H9 (cell line): Measurements from ENCODE around the gene GAPDH. TPM values are rescaled to one million over a fixed set of nuclear protein-coding genes. Genes with fewer than 3 reads are reported as not detected.

Experiments
- DNase-seq: peaks from one replicate; pipeline ENCODE4 v3.0.0-alpha.2; 2017
- H2AFZ ChIP-seq: one replicate; pipeline ENCODE4 v1.6.1; 2013; ENCODE audit warnings: mild to moderate bottlenecking, low read length, control low read depth, moderate library complexity
- H2AK5ac ChIP-seq: 2 replicates; pipeline ENCODE4 v1.6.1; 2013; ENCODE audit warnings: low read length, control low read depth, mixed read lengths; ENCODE audit not compliant: insufficient read length
- H2BK120ac ChIP-seq: one replicate; pipeline ENCODE4 v1.6.1; 2013; ENCODE audit warnings: low read depth, mild to moderate bottlenecking, low read length, control low read depth, inconsistent platforms; ENCODE audit not compliant: poor library complexity, severe bottlenecking
- H2BK12ac ChIP-seq: 2 replicates; pipeline ENCODE4 v1.6.1; 2013; ENCODE audit warnings: low read length, control low read depth, mixed read lengths, low read depth; ENCODE audit not compliant: insufficient read length
- H2BK15ac ChIP-seq: 2 replicates; pipeline ENCODE4 v1.6.1; 2013; ENCODE audit warnings: low read depth, low read length, control low read depth
- H2BK20ac ChIP-seq: one replicate; pipeline ENCODE4 v1.6.1; 2013; ENCODE audit warnings: low read depth, mild to moderate bottlenecking, low read length, control low read depth, inconsistent platforms; ENCODE audit not compliant: poor library complexity, severe bottlenecking
- H2BK5ac ChIP-seq: 2 replicates; pipeline ENCODE4 v1.6.1; 2013; ENCODE audit warnings: low read length, control low read depth, mixed read lengths; ENCODE audit not compliant: insufficient read length
- H3K14ac ChIP-seq: 2 replicates; pipeline ENCODE4 v1.6.1; 2013; ENCODE audit warnings: low read length, control low read depth; ENCODE audit not compliant: insufficient read depth
- H3K18ac ChIP-seq: 2 replicates; pipeline ENCODE4 v1.6.1; 2013; ENCODE audit warnings: low read depth, mild to moderate bottlenecking, mixed read lengths, low read length, control low read depth; ENCODE audit not compliant: insufficient read length
- H3K23ac ChIP-seq: 2 replicates; pipeline ENCODE4 v1.6.1; 2013; ENCODE audit warnings: low read length, control low read depth, mixed read lengths, low read depth; ENCODE audit not compliant: insufficient read length
- H3K23me2 ChIP-seq: 2 replicates; pipeline ENCODE4 v1.6.1; 2013; ENCODE audit warnings: low read depth, mild to moderate bottlenecking, mixed read lengths, low read length, control low read depth; ENCODE audit not compliant: insufficient read length, poor library complexity, severe bottlenecking
- H3K27ac ChIP-seq: 2 replicates; pipeline ENCODE4 v1.5.1; 2013; ENCODE audit warnings: low read length, control low read depth, mixed read lengths, low read depth; ENCODE audit not compliant: insufficient read length
- H3K27me3 ChIP-seq: 2 replicates; pipeline ENCODE4 v1.6.1; 2013; ENCODE audit warnings: low read length, control low read depth, inconsistent platforms; ENCODE audit not compliant: insufficient read depth
- H3K4ac ChIP-seq: 2 replicates; pipeline ENCODE4 v1.6.1; 2013; ENCODE audit warnings: low read depth, mild to moderate bottlenecking, control low read depth, inconsistent platforms, low read length, moderate library complexity
- H3K4me1 ChIP-seq: 2 replicates; pipeline ENCODE4 v1.6.1; 2013; ENCODE audit warnings: low read length, control low read depth, inconsistent platforms; ENCODE audit not compliant: insufficient read depth
- H3K4me2 ChIP-seq: 2 replicates; pipeline ENCODE4 v1.6.1; 2013; ENCODE audit warnings: low read length, control low read depth, mixed read lengths; ENCODE audit not compliant: insufficient read length, insufficient read depth
- H3K56ac ChIP-seq: 2 replicates; pipeline ENCODE4 v1.6.1; 2013; ENCODE audit warnings: low read depth, mild to moderate bottlenecking, mixed read lengths, low read length, control low read depth; ENCODE audit not compliant: insufficient read length
- H3K79me1 ChIP-seq: 2 replicates; pipeline ENCODE4 v1.6.1; 2013; ENCODE audit warnings: low read depth, mild to moderate bottlenecking, moderate library complexity, low read length, control low read depth, inconsistent platforms; ENCODE audit not compliant: insufficient read depth, poor library complexity, severe bottlenecking
- H3K79me2 ChIP-seq: 2 replicates; pipeline ENCODE4 v1.6.1; 2013; ENCODE audit warnings: low read length, control low read depth, inconsistent platforms; ENCODE audit not compliant: insufficient read depth
- H3K9ac ChIP-seq: 2 replicates; pipeline ENCODE4 v1.6.1; 2013; ENCODE audit warnings: low read length, control low read depth, mixed read lengths; ENCODE audit not compliant: insufficient read length; ENCODE audit errors: extremely low read depth
- H3K9me3 ChIP-seq: one replicate; pipeline ENCODE4 v1.6.1; 2013; ENCODE audit warnings: low read depth, low read length, inconsistent platforms; ENCODE audit not compliant: control insufficient read depth
- H3T11ph ChIP-seq: one replicate; pipeline ENCODE4 v1.6.1; 2013; ENCODE audit warnings: mild to moderate bottlenecking, low read length, control low read depth, inconsistent platforms
- H4K20me1 ChIP-seq: one replicate; pipeline ENCODE4 v1.6.1; 2013; ENCODE audit not compliant: control insufficient read depth, insufficient read length, insufficient read depth
- H4K5ac ChIP-seq: 2 replicates; pipeline ENCODE4 v1.6.1; 2013; ENCODE audit warnings: low read depth, mild to moderate bottlenecking, mixed read lengths, low read length, control low read depth; ENCODE audit not compliant: insufficient read length
- H4K8ac ChIP-seq: replicated peaks from 2 replicates; pipeline ENCODE4 v1.6.1; 2013; ENCODE audit warnings: low read length, control low read depth, mixed read lengths, low read depth; ENCODE audit not compliant: insufficient read length
- H4K91ac ChIP-seq: 2 replicates; pipeline ENCODE4 v1.6.1; 2013; ENCODE audit warnings: low read depth, mild to moderate bottlenecking, moderate library complexity, mixed read lengths, low read length, control low read depth; ENCODE audit not compliant: insufficient read length
- H3K27ac Mint-ChIP-seq, 3 experiments: 2 replicates in 2 of 3; 3 replicates in 1 of 3; pipeline ENCODE4 v1.8.0; 2020 to 2021; ENCODE audit warnings: mixed read lengths in 3 of 3, mild to moderate bottlenecking in 1 of 3, moderate library complexity in 1 of 3
- H3K27me3 Mint-ChIP-seq: 2 replicates; pipeline ENCODE4 v1.8.0; 2021; ENCODE audit warnings: low read depth, mild to moderate bottlenecking, moderate library complexity, mixed read lengths
- H3K36me3 Mint-ChIP-seq, 3 experiments: 2 replicates in 2 of 3; 3 replicates in 1 of 3; pipeline ENCODE4 v1.8.0; 2020 to 2021; ENCODE audit warnings: low read depth in 3 of 3, mixed read lengths in 3 of 3; ENCODE audit not compliant: insufficient read depth in 1 of 3
- H3K4me1 Mint-ChIP-seq, 2 experiments: 2 replicates each; pipeline ENCODE4 v1.8.0; 2020; ENCODE audit warnings: mixed read lengths in 2 of 2
- H3K4me3 Mint-ChIP-seq, 2 experiments: 2 replicates in 1 of 2; 3 replicates in 1 of 2; pipeline ENCODE4 v1.8.0; 2020 to 2021; ENCODE audit warnings: mild to moderate bottlenecking in 2 of 2, mixed read lengths in 2 of 2, moderate library complexity in 1 of 2
- H3K9me3 Mint-ChIP-seq, 2 experiments: 2 replicates in 1 of 2; 3 replicates in 1 of 2; pipeline ENCODE4 v1.8.0; 2020; ENCODE audit warnings: mild to moderate bottlenecking in 2 of 2, mixed read lengths in 2 of 2, moderate library complexity in 1 of 2
- CTCF ChIP-seq: fragments of 200-600 bp; sonication (generic); conservative IDR thresholded peaks from 3 replicates; pipeline ENCODE4 v1.8.0; 2021; ENCODE audit warnings: antibody characterized with exemption, mild to moderate bottlenecking
- WGBS: extraction: QIAGEN DNeasy Blood & Tissue Kit; methylation state at CpG from one replicate; pipeline ENCODE4 v1.1.7; 2013; ENCODE audit warnings: missing lambda C conversion rate, low lambda C conversion rate, mixed read lengths; ENCODE audit not compliant: insufficient read length; ENCODE audit errors: extremely low coverage; 5-methylcytosine and 5-hydroxymethylcytosine counted together
- total RNA-seq: library from RNA; stranded (reverse); gene quantifications from 2 replicates; pipeline ENCODE4 v1.2.1, GENCODE V29; 2021

Gene GAPDH
- total RNA-seq, 1 experiment from 2014 or later: 4,581 TPM

GRCh38 chr12:6550294-6551062 is 16.2 kb downstream of the GAPDH start:
- Histone ChIP-seq H3K9ac (no peak overlapping the region), H3K4me2 (no peak overlapping the region), H2AK5ac (no peak overlapping the region), H2BK20ac (no peak overlapping the region), H3K4ac (no peak overlapping the region), H3K79me1 (peaks cover 3% of the 10 kb centered on the region), H3K23me2 (peaks cover 11% of the 10 kb centered on the region), H2BK5ac (no peak overlapping the region), H4K91ac (no peak overlapping the region), H3K56ac (no peak overlapping the region), H4K20me1 (no peaks in the 10 kb centered on the region), H3K9me3 (no peaks in the 10 kb centered on the region), H3K14ac (no peak overlapping the region), H3K4me1 (peaks cover 2% of the 10 kb centered on the region; the same call in 1 of the 2 replicates), H4K8ac (no peak overlapping the region), H3K27ac (no peak overlapping the region), H2BK120ac (no peak overlapping the region), H4K5ac (no peak overlapping the region), H3T11ph (no peak overlapping the region), H3K18ac (no peak overlapping the region), H2BK12ac (no peak overlapping the region), H3K23ac (no peak overlapping the region), H2BK15ac (no peak overlapping the region), H3K27me3 (no peaks in the 10 kb centered on the region), H2AFZ (no peak overlapping the region), H3K79me2 (peaks cover 10% of the 10 kb centered on the region; the same call in 1 of the 2 replicates)
- Mint-ChIP-seq H3K9me3 (no peaks in the 10 kb centered on the region; a peak in 1 of 5 replicates), H3K27ac (peak overlapping the region in 1 of 3 experiments; percentile 64; a peak in 2 of 7 replicates), H3K4me3 (no peak overlapping the region; a peak in 1 of 5 replicates), H3K4me1 (peaks cover 26 to 36% of the 10 kb centered on the region in 2 experiments), H3K27me3 (no peaks in the 10 kb centered on the region), H3K36me3 (peaks cover 28 to 54% (median 40%) of the 10 kb centered on the region in 3 experiments)
- no peak for TF ChIP-seq CTCF
- DNase-seq: no peak
- WGBS: no CpG with 5 or more reads among the region's 24 CpGs
